Natural killer cell treated with Interleukin-12 subunit alpha and Interleukin-12 subunit beta and Interleukin-15 and Interleukin-18, amount 100 ng/mL, for 72 hours (primary cell): ENCODE data around the gene C1D. TPM values are rescaled to one million over a fixed set of nuclear protein-coding genes. Genes with fewer than 3 reads are reported as not detected.
"Not testable (repeated sequence)": the region's sequence is repeated elsewhere in the genome, so short reads cannot be mapped to it uniquely, and the experiment has no call there.

Source experiments
- ATAC-seq, 2 donors: fragments of 150-1000 bp; cut with Tn5 transposase in 1 of 2; sonication (Bioruptor Pico), chemical (Tn5 transposase) in 1 of 2; 2 replicates each; pipeline ENCODE4 v1.10.0; 2021
- DNase-seq: peaks from one replicate; pipeline ENCODE4 v3.0.0; 2022; ENCODE audit warnings: low spot score
- H3K27ac Mint-ChIP-seq, 2 donors: 1 replicate in 1 of 2; 2 replicates in 1 of 2; pipeline ENCODE4 v1.8.0; 2022; ENCODE audit warnings: mixed read lengths in 2 of 2, mild to moderate bottlenecking in 1 of 2, moderate library complexity in 1 of 2
- H3K27me3 Mint-ChIP-seq, 2 donors: 1 replicate in 1 of 2; 2 replicates in 1 of 2; pipeline ENCODE4 v1.8.0; 2022; ENCODE audit warnings: mixed read lengths in 2 of 2
- H3K36me3 Mint-ChIP-seq: one replicate; pipeline ENCODE4 v1.8.0; 2022; ENCODE audit warnings: mixed read lengths
- H3K4me1 Mint-ChIP-seq, 2 donors: 1 replicate in 1 of 2; 2 replicates in 1 of 2; pipeline ENCODE4 v1.8.0; 2022; ENCODE audit warnings: low read depth in 2 of 2, mixed read lengths in 2 of 2, mild to moderate bottlenecking in 1 of 2
- H3K4me3 Mint-ChIP-seq: one replicate; pipeline ENCODE4 v1.8.0; 2022; ENCODE audit warnings: mixed read lengths
- H3K9me3 Mint-ChIP-seq: 2 replicates; pipeline ENCODE4 v1.8.0; 2022; ENCODE audit warnings: mixed read lengths
- total RNA-seq, 2 donors: library from RNA; stranded (reverse); gene quantifications; one replicate each; pipeline ENCODE4 v1.2.3, GENCODE V29; 2022

Gene C1D
- total RNA-seq, 2 donors from 2014 or later, result 14.1 to 29.0 TPM

- no peak overlapping the region for H3K27ac Mint-ChIP-seq
- DNase-seq (no peak), ATAC-seq (peak in 1 of 2 donors; percentile 57)
- H3K27me3 Mint-ChIP-seq, result peaks cover 46 to 52% of the 10 kb centered on the region in 2 donors
- H3K4me3 Mint-ChIP-seq, result no peak overlapping the region
- H3K9me3 Mint-ChIP-seq, result peaks cover 3% of the 10 kb centered on the region
- H3K4me1 Mint-ChIP-seq, result peaks cover 0 to 7% of the 10 kb centered on the region in 2 donors
- H3K36me3 Mint-ChIP-seq, result no peaks in the 10 kb centered on the region
Observed at GRCh38 chr2:68009526-68009925, 53.3 kb downstream of the C1D start.

- Mint-ChIP-seq H3K9me3 (peaks cover 7% of the 10 kb centered on the region), H3K27ac (no peak overlapping the region), H3K4me3 (no peak overlapping the region), H3K36me3 (no peaks in the 10 kb centered on the region), H3K4me1 (no peaks in the 10 kb centered on the region), H3K27me3 (peaks cover 52 to 73% of the 10 kb centered on the region in 2 donors)
- DNase-seq, result no peak
- ATAC-seq, result no peak
Observed at GRCh38 chr2:68000170-68000825, 62.5 kb downstream of the C1D start.

- Mint-ChIP-seq H3K9me3 (peaks cover 5% of the 10 kb centered on the region), H3K27ac (no peak overlapping the region), H3K27me3 (peaks cover 44 to 63% of the 10 kb centered on the region in 2 donors), H3K4me1 (no peaks in the 10 kb centered on the region), H3K36me3 (no peaks in the 10 kb centered on the region), H3K4me3 (no peak overlapping the region)
- DNase-seq, result no peak
- no peak for ATAC-seq
Observed at GRCh38 chr2:67999332-67999731, 63.5 kb downstream of the C1D start.

- Mint-ChIP-seq H3K27ac (no peak overlapping the region), H3K27me3 (peaks cover 40 to 49% of the 10 kb centered on the region in 2 donors), H3K36me3 (no peaks in the 10 kb centered on the region), H3K4me3 (no peak overlapping the region), H3K9me3 (peaks cover 5% of the 10 kb centered on the region), H3K4me1 (no peaks in the 10 kb centered on the region)
- ATAC-seq (no peak), DNase-seq (no peak)
Observed at GRCh38 chr2:67997903-67998302, 64.9 kb downstream of the C1D start.

- Mint-ChIP-seq H3K36me3 (no peaks in the 10 kb centered on the region), H3K27me3 (peaks cover 40 to 45% of the 10 kb centered on the region in 2 donors), H3K9me3 (peaks cover 5% of the 10 kb centered on the region), H3K4me1 (no peaks in the 10 kb centered on the region), H3K27ac (no peak overlapping the region), H3K4me3 (no peak overlapping the region)
- no peak for DNase-seq
- ATAC-seq, result no peak
Observed at GRCh38 chr2:67997528-67997900, 65.3 kb downstream of the C1D start.

GRCh38 chr2:67996772-67997527, 65.9 kb downstream of the C1D start:
- Mint-ChIP-seq H3K4me1 (no peaks in the 10 kb centered on the region), H3K4me3 (no peak overlapping the region), H3K27me3 (peaks cover 38 to 39% of the 10 kb centered on the region in 2 donors), H3K9me3 (peaks cover 4% of the 10 kb centered on the region), H3K36me3 (no peaks in the 10 kb centered on the region), H3K27ac (no peak overlapping the region)
- DNase-seq (no peak), ATAC-seq (no peak)

- Mint-ChIP-seq H3K9me3 (no peaks in the 10 kb centered on the region), H3K4me3 (no peak overlapping the region), H3K4me1 (no peaks in the 10 kb centered on the region), H3K27ac (no peak overlapping the region), H3K27me3 (peaks cover 38 to 42% of the 10 kb centered on the region in 2 donors), H3K36me3 (no peaks in the 10 kb centered on the region)
- ATAC-seq (no peak), DNase-seq (no peak)
Observed at GRCh38 chr2:67994716-67995115, 68.1 kb downstream of the C1D start.

- H3K4me3 Mint-ChIP-seq, DNase-seq, H3K4me1 Mint-ChIP-seq, H3K9me3 Mint-ChIP-seq, H3K27ac Mint-ChIP-seq, H3K36me3 Mint-ChIP-seq, ATAC-seq: not testable (repeated sequence)
- peaks cover 38 to 40% of the 10 kb centered on the region in 2 donors for H3K27me3 Mint-ChIP-seq
Observed at GRCh38 chr2:67994069-67994468, 68.7 kb downstream of the C1D start.

- H3K4me1 Mint-ChIP-seq, result no peaks in the 10 kb centered on the region
- no peak overlapping the region for H3K27ac Mint-ChIP-seq
- ATAC-seq (no peak), DNase-seq (no peak)
- no peaks in the 10 kb centered on the region for H3K9me3 Mint-ChIP-seq
- H3K4me3 Mint-ChIP-seq, result no peak overlapping the region
- H3K36me3 Mint-ChIP-seq, result no peaks in the 10 kb centered on the region
- peaks cover 32 to 34% of the 10 kb centered on the region in 2 donors for H3K27me3 Mint-ChIP-seq
Observed at GRCh38 chr2:67993329-67993728, 69.5 kb downstream of the C1D start.

GRCh38 chr2:67991456-67991855, 71.3 kb downstream of the C1D start:
- Mint-ChIP-seq H3K36me3 (no peaks in the 10 kb centered on the region), H3K9me3 (no peaks in the 10 kb centered on the region), H3K4me3 (no peak overlapping the region), H3K4me1 (no peaks in the 10 kb centered on the region), H3K27me3 (peaks cover 20 to 27% of the 10 kb centered on the region in 2 donors), H3K27ac (no peak overlapping the region)
- DNase-seq (no peak), ATAC-seq (no peak)

Other genes with a start within 250 kb of the C1D start
- gene PNO1, start 94.9 kb upstream of the C1D start, total RNA-seq, result 10 to 100 TPM; 21.1 to 33.3 TPM
- gene PPP3R1, start 189.5 kb upstream of the C1D start, total RNA-seq, result 10 to 100 TPM; 85.9 to 90.7 TPM